Measurements from ENCODE around the gene CYTH3. TPM values are rescaled to one million over a fixed set of nuclear protein-coding genes. Genes with fewer than 3 reads are reported as not detected.

Gene CYTH3
- polyA plus RNA-seq, 1 donor, result 30.9 TPM

DNA sequence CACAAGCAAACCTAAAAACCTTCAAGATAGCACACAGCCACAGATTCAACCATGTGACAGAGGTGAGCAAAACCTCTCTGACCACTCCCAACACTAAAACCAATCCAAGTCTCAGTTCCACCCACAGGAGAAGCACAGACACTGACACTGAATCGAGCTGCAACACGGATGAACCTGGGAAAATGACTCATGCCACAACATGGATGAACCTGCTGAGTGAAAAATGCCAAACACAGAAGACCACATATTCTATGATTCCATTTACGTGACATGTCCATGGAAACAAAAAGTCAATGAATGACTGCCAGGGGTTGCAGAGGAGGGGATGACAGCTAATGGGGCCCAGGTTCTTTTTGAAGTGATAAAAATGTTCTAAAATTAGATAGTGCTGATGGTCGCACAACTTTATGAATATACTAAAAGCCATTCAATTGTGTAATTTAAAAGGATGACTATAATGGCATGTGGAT lies 22.0 kb downstream of the CYTH3 start:
- Histone ChIP-seq H3K36me3 (ENCODE audit: control insufficient read depth, insufficient read depth, low read length) (no peaks in the 10 kb centered on the region), H3K4me1 (ENCODE audit: control insufficient read depth, insufficient read depth, low read length) (peaks cover 2% of the 10 kb centered on the region), H3K27ac (ENCODE audit: low read length) (no peak overlapping the region), H3K9me3 (ENCODE audit: control insufficient read depth, low read depth, low read length) (no peaks in the 10 kb centered on the region), H3K4me3 (ENCODE audit: low read length) (no peak overlapping the region), H3K27me3 (ENCODE audit: control insufficient read depth, insufficient read depth, low read length) (no peaks in the 10 kb centered on the region)
- 80% methylated on average over 1 of the region's 4 CpGs for WGBS (ENCODE audit: insufficient coverage, low lambda C conversion rate)
- no peak for DNase-seq

DNA sequence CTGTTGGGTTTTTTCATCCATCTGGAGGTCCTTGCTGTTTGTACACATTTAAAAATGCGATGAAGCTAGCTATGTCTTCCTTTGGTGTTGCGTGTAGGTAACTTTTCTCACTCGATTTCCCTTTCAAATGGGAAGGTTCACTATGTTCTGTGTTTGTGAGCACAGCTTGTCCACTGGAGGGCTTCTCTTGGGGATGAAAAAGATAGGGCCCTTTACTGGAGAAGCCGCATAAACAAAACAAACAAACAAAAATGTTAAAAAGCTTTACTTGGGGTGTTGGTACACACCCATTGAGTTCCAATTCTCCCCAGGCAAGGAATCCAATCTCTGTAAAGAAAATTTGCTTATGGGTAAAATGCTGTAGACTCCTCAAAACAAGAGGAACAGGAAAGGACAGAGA lies 23.4 kb downstream of the CYTH3 start:
- no peak overlapping the region for H3K27ac ChIP-seq (ENCODE audit: low read length)
- no peaks in the 10 kb centered on the region for H3K9me3 ChIP-seq (ENCODE audit: control insufficient read depth, low read depth, low read length)
- DNase-seq, result no peak
- no peaks in the 10 kb centered on the region for H3K27me3 ChIP-seq (ENCODE audit: control insufficient read depth, insufficient read depth, low read length)
- WGBS (ENCODE audit: insufficient coverage, low lambda C conversion rate), result 100% methylated on average over 1 of the region's 4 CpGs
- no peaks in the 10 kb centered on the region for H3K36me3 ChIP-seq (ENCODE audit: control insufficient read depth, insufficient read depth, low read length)
- peaks cover 2% of the 10 kb centered on the region for H3K4me1 ChIP-seq (ENCODE audit: control insufficient read depth, insufficient read depth, low read length)
- H3K4me3 ChIP-seq (ENCODE audit: low read length), result no peak overlapping the region

- no peak for DNase-seq
- WGBS (ENCODE audit: insufficient coverage, low lambda C conversion rate), result no CpG with 5 or more reads among the region's 6 CpGs
- Histone ChIP-seq H3K27ac (ENCODE audit: low read length) (no peak overlapping the region), H3K9me3 (ENCODE audit: control insufficient read depth, low read depth, low read length) (no peaks in the 10 kb centered on the region), H3K36me3 (ENCODE audit: control insufficient read depth, insufficient read depth, low read length) (no peaks in the 10 kb centered on the region), H3K4me3 (ENCODE audit: low read length) (no peak overlapping the region), H3K27me3 (ENCODE audit: control insufficient read depth, insufficient read depth, low read length) (no peaks in the 10 kb centered on the region), H3K4me1 (ENCODE audit: control insufficient read depth, insufficient read depth, low read length) (peaks cover 2% of the 10 kb centered on the region)
These were observed 23.8 kb downstream of the CYTH3 start for GRCh38 chr7:6248581-6248980.

GRCh38 chr7:6246251-6246917 lies 26.0 kb downstream of the CYTH3 start:
- DNase-seq, result no peak

DNA sequence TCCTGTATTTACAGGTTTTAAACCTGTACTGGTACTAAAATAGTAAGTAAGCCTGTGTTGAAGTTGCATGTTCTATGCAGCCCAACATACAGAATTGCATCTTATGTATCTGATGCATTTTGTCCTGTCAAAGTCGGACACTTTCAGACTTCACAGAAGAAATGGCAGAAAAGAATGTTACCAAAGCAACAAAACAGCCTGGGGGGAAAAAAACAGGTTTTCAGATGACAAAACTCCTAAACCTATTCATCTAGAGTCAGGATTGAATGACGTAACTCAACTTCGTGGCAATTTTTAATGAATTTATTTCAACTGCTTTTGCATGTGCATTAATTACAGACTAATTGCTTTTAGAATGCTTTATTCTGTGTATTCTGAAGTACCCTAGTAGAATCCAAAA lies 28.4 kb downstream of the CYTH3 start:
- peaks cover 2% of the 10 kb centered on the region for H3K4me1 ChIP-seq (ENCODE audit: control insufficient read depth, insufficient read depth, low read length)
- H3K27me3 ChIP-seq (ENCODE audit: control insufficient read depth, insufficient read depth, low read length), result no peaks in the 10 kb centered on the region
- WGBS (ENCODE audit: insufficient coverage, low lambda C conversion rate), result no CpG with 5 or more reads among the region's 3 CpGs
- no peak overlapping the region for H3K27ac ChIP-seq (ENCODE audit: low read length)
- no peaks in the 10 kb centered on the region for H3K36me3 ChIP-seq (ENCODE audit: control insufficient read depth, insufficient read depth, low read length)
- no peaks in the 10 kb centered on the region for H3K9me3 ChIP-seq (ENCODE audit: control insufficient read depth, low read depth, low read length)
- no peak overlapping the region for H3K4me3 ChIP-seq (ENCODE audit: low read length)
- no peak for DNase-seq

More at GRCh38 chr7:6246251-6246917, 26.0 kb downstream of the CYTH3 start:
- no peaks in the 10 kb centered on the region for H3K36me3 ChIP-seq (ENCODE audit: control insufficient read depth, insufficient read depth, low read length)
- H3K27ac ChIP-seq (ENCODE audit: low read length), result no peak overlapping the region
- WGBS (ENCODE audit: insufficient coverage, low lambda C conversion rate), result 96% methylated on average over 3 of the region's 8 CpGs
- H3K27me3 ChIP-seq (ENCODE audit: control insufficient read depth, insufficient read depth, low read length), result no peaks in the 10 kb centered on the region
- H3K4me1 ChIP-seq (ENCODE audit: control insufficient read depth, insufficient read depth, low read length), result peaks cover 2% of the 10 kb centered on the region
- no peak overlapping the region for H3K4me3 ChIP-seq (ENCODE audit: low read length)
- H3K9me3 ChIP-seq (ENCODE audit: control insufficient read depth, low read depth, low read length), result no peaks in the 10 kb centered on the region

DNA sequence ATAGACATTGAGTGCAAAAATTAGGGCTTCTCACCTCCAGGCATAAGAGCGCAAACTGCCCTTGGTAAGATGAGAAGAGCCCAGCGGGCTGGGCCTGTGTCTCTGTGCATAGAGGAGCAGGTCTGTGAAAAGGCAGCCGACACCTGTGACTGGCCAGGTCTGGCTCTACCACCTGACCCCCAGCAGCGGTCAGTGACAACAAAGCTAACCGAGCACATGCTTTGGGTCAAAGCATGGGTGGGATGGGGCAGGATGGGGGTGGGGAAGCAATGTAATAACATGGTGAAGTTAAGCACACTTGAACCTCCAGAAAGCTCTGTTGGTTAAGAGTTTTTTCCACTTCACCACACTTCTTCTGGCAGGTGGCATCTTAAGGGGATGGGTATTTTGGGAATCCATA lies 29.3 kb downstream of the CYTH3 start:
- Histone ChIP-seq H3K27ac (ENCODE audit: low read length) (no peak overlapping the region), H3K27me3 (ENCODE audit: control insufficient read depth, insufficient read depth, low read length) (no peaks in the 10 kb centered on the region), H3K9me3 (ENCODE audit: control insufficient read depth, low read depth, low read length) (no peaks in the 10 kb centered on the region), H3K36me3 (ENCODE audit: control insufficient read depth, insufficient read depth, low read length) (no peaks in the 10 kb centered on the region), H3K4me3 (ENCODE audit: low read length) (no peak overlapping the region), H3K4me1 (ENCODE audit: control insufficient read depth, insufficient read depth, low read length) (peaks cover 2% of the 10 kb centered on the region)
- no CpG with 5 or more reads among the region's 5 CpGs for WGBS (ENCODE audit: insufficient coverage, low lambda C conversion rate)
- no peak for DNase-seq

DNA sequence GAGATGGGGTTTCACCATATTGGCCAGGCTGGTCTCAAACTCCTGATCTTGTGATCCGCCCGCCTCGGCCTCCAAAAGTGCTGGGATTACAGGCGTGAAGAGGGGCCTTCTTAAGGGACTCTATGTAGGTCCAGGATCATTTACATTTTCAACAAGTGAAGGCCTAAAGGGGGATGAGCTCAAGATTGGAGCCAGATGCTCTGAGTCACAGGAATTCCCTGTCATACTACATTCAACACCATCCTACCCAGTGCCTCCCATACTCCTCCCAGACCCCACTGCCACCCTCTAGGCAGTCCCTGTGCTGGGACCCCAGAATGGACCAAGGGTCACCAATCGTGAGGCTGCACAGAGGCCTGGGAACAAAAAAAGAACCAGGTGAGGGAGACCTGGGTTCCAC lies 29.9 kb downstream of the CYTH3 start:
- no peak overlapping the region for H3K27ac ChIP-seq (ENCODE audit: low read length)
- H3K4me3 ChIP-seq (ENCODE audit: low read length), result no peak overlapping the region
- peaks cover 2% of the 10 kb centered on the region for H3K4me1 ChIP-seq (ENCODE audit: control insufficient read depth, insufficient read depth, low read length)
- H3K36me3 ChIP-seq (ENCODE audit: control insufficient read depth, insufficient read depth, low read length), result no peaks in the 10 kb centered on the region
- no peak for DNase-seq
- H3K9me3 ChIP-seq (ENCODE audit: control insufficient read depth, low read depth, low read length), result no peaks in the 10 kb centered on the region
- WGBS (ENCODE audit: insufficient coverage, low lambda C conversion rate), result no CpG with 5 or more reads among the region's 5 CpGs
- H3K27me3 ChIP-seq (ENCODE audit: control insufficient read depth, insufficient read depth, low read length), result no peaks in the 10 kb centered on the region

DNA sequence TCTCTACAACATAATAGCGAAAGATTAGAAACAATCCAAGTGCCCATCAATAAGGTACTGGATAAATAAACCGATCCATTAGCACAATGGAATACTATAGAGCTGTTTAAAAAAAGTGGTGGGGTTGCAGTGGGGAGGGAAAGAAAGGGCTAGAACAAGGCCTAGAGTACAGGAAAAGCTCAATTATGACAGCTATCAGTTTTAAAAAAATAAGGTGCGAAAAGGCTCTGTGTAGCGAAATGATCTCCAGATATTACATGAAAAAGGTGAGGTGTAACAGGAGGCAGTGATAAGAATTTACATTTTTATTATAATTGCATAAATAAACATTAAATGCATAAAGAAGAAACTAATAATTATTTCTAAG lies 30.8 kb downstream of the CYTH3 start:
- no peaks in the 10 kb centered on the region for H3K27me3 ChIP-seq (ENCODE audit: control insufficient read depth, insufficient read depth, low read length)
- H3K27ac ChIP-seq (ENCODE audit: low read length), result no peak overlapping the region
- H3K4me3 ChIP-seq (ENCODE audit: low read length), result no peak overlapping the region
- DNase-seq, result no peak
- H3K4me1 ChIP-seq (ENCODE audit: control insufficient read depth, insufficient read depth, low read length), result peaks cover 2% of the 10 kb centered on the region
- H3K36me3 ChIP-seq (ENCODE audit: control insufficient read depth, insufficient read depth, low read length), result no peaks in the 10 kb centered on the region
- no peaks in the 10 kb centered on the region for H3K9me3 ChIP-seq (ENCODE audit: control insufficient read depth, low read depth, low read length)
- 92% methylated on average over 4 of the region's 4 CpGs for WGBS (ENCODE audit: insufficient coverage, low lambda C conversion rate)

DNA sequence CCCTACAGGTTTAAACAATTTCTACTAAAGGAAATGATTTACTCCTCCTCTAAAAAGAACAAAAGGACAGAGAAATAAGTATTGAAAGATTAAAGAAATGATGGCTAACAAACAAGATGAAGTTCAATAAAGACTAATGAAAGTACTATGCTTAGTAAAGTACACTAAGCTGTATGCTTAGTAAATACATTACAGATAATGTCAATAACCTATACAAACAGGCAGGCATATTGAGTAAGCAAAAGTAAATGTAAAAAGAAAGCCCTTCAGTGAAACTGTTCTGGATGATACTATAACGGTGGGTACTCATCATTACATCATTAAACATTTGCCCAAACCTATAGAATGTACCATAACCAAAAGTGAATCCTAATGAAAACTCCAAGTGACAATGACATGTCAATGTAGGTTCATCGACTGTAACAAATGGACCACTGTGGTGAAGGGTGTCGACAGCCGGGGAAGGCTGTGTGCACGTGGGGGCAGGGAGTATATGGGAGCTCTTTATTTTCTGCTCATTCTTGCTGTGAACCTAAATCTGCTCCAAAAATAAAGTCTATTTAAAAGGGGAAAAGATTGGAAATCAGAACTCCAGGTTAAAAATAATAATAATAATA lies 34.0 kb downstream of the CYTH3 start:
- DNase-seq, result no peak
- Histone ChIP-seq H3K27me3 (ENCODE audit: control insufficient read depth, insufficient read depth, low read length) (no peaks in the 10 kb centered on the region), H3K27ac (ENCODE audit: low read length) (no peak overlapping the region), H3K9me3 (ENCODE audit: control insufficient read depth, low read depth, low read length) (no peaks in the 10 kb centered on the region), H3K36me3 (ENCODE audit: control insufficient read depth, insufficient read depth, low read length) (no peaks in the 10 kb centered on the region), H3K4me3 (ENCODE audit: low read length) (no peak overlapping the region), H3K4me1 (ENCODE audit: control insufficient read depth, insufficient read depth, low read length) (no peaks in the 10 kb centered on the region)
- 80% methylated on average over 1 of the region's 5 CpGs for WGBS (ENCODE audit: insufficient coverage, low lambda C conversion rate)

- DNase-seq, result no peak
- no peaks in the 10 kb centered on the region for H3K4me1 ChIP-seq (ENCODE audit: control insufficient read depth, insufficient read depth, low read length)
- no peak overlapping the region for H3K27ac ChIP-seq (ENCODE audit: low read length)
- H3K27me3 ChIP-seq (ENCODE audit: control insufficient read depth, insufficient read depth, low read length), result no peaks in the 10 kb centered on the region
- H3K36me3 ChIP-seq (ENCODE audit: control insufficient read depth, insufficient read depth, low read length), result no peaks in the 10 kb centered on the region
- no peak overlapping the region for H3K4me3 ChIP-seq (ENCODE audit: low read length)
- H3K9me3 ChIP-seq (ENCODE audit: control insufficient read depth, low read depth, low read length), result no peaks in the 10 kb centered on the region
- no CpG with 5 or more reads among the region's 3 CpGs for WGBS (ENCODE audit: insufficient coverage, low lambda C conversion rate)
These were observed 34.7 kb downstream of the CYTH3 start for GRCh38 chr7:6237730-6238129.

DNA sequence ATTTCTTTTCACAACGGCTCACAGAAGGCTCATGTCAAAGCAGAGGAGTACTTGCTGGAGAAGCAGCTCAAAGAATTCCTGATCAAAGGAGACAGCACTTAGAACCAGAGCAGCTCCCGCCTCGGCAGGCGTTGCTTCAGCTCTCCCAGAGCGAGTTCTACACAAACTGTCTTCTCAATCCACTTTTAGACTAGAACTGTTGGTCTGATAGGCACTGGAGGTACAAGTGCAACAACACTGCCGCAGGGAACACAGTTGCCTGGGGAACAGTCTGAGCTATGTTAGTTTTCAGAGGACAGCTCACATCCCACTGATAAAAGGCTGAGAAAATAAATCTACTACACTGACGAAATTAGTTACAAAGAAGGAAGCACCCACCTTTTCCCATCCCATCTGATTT lies 35.4 kb downstream of the CYTH3 start:
- no CpG with 5 or more reads among the region's 7 CpGs for WGBS (ENCODE audit: insufficient coverage, low lambda C conversion rate)
- H3K4me1 ChIP-seq (ENCODE audit: control insufficient read depth, insufficient read depth, low read length), result no peaks in the 10 kb centered on the region
- no peak for DNase-seq
- no peaks in the 10 kb centered on the region for H3K9me3 ChIP-seq (ENCODE audit: control insufficient read depth, low read depth, low read length)
- no peaks in the 10 kb centered on the region for H3K27me3 ChIP-seq (ENCODE audit: control insufficient read depth, insufficient read depth, low read length)
- no peak overlapping the region for H3K4me3 ChIP-seq (ENCODE audit: low read length)
- no peaks in the 10 kb centered on the region for H3K36me3 ChIP-seq (ENCODE audit: control insufficient read depth, insufficient read depth, low read length)
- H3K27ac ChIP-seq (ENCODE audit: low read length), result no peak overlapping the region
